DMS114 treated with DMSO at 0.1 percent for 48 hours (cell line): ENCODE data around the gene LRRC45.

Experiments
- DNase-seq: peaks from one replicate; lab custom pipeline; 2025; ENCODE audit not compliant: unreplicated experiment; lab: John Stamatoyannopoulos, UW

The LRRC45 gene

DNA sequence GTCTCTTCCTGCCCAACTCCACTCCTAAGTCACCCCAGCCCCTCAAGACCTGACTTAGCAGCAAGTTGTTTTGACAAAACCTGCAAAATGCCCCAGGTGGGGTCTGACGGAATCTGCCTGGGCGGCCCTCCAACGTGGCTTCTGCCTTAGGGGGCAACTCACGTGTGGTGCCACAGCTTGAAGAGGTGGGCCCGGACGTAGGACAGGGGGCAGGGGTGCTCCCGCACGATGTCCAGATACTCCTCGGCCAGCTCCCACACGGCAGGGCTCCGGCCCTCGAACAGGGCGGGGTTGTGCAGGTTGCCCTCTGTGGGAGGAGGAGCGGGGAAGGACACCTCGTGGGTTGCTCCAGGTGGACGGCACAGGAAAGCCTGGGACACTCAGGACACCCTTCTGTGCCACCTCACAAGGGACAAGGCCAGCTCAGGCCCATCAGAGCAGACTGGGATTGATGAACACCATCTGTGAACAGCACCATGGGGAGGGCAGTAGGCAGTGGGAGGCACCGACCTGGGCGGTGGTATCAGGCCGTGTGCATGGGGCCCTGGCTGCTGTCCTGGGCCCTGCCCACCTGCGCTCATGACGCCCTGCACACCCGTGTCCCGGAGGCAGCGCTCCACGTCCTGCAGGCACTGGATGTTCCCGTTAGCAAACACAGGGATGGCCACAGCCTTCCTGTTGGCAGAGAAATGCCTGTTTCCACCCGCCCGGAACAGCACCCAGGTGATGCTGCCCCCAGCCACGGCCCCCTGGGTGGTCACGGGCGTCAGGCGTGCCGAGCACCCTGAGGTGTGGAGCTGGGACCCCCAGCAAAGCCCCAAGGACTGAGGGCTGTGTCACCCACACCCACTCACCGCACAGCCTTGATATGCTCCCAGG is 38.2 kb downstream of the LRRC45 start:
- no peak for DNase-seq

DNA sequence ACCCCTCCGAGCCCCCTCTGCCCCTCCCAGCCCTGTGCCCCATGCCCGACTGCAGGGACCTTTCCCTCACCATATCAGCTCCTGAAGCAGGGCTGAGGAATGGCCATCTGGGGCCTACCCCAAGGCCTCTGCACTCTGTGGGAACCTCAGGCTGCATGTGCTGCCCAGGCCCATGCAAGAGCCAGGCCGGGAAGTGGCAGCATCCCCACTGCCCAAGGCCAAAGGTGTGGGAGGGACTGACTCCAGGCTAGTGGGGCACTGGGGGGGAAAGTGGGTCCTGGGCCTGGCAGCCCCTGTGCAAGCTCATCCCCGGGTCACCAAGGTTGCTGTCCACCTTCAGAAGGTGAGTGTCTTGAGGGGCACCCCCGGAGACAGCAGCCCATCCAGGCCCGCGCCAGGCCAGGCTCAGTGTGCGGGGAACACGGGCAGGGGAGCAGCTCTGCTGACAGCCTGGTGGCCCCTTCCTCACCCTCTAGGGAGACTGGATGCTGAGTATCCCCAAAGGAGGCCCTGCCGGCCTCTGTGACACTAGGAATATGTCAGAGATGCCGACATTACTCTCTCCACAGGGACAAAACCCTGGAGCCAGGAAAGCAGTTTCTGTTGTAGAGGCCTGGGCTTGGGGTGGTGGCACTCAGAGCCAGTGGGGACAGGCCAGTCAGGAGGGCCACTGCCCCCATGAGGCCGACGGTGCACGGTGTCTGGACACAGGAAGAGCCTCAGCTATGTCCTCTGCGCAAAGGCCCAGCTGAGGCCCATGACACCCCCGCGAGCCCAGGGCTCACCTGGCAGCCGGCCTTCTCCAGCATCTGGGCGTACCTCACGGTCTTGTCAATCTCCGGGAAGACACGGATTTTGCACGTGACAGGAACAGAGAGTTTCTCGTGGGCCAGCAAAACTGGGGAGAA is 39.2 kb downstream of the LRRC45 start:
- no peak for DNase-seq

DNA sequence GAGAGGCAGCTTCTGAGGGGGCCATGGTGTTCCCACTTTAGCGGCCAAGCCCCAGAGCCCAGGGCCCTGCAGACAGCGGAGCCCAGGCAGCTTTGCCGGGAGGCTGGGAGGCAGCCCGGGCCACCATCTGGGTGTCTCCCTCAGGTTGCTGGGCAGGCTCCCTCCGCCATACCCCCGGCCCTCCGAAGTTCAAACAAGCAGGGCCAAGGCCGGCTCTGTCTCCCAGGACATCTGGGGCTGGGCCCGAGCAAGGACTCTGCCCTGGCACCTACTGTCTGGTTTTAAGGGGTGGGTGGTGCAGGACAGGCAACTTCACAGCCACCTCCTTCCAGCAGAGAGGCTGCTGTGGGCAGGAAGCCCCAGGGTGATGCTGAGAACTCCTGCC is 39.9 kb downstream of the LRRC45 start:
- no peak for DNase-seq

DNA sequence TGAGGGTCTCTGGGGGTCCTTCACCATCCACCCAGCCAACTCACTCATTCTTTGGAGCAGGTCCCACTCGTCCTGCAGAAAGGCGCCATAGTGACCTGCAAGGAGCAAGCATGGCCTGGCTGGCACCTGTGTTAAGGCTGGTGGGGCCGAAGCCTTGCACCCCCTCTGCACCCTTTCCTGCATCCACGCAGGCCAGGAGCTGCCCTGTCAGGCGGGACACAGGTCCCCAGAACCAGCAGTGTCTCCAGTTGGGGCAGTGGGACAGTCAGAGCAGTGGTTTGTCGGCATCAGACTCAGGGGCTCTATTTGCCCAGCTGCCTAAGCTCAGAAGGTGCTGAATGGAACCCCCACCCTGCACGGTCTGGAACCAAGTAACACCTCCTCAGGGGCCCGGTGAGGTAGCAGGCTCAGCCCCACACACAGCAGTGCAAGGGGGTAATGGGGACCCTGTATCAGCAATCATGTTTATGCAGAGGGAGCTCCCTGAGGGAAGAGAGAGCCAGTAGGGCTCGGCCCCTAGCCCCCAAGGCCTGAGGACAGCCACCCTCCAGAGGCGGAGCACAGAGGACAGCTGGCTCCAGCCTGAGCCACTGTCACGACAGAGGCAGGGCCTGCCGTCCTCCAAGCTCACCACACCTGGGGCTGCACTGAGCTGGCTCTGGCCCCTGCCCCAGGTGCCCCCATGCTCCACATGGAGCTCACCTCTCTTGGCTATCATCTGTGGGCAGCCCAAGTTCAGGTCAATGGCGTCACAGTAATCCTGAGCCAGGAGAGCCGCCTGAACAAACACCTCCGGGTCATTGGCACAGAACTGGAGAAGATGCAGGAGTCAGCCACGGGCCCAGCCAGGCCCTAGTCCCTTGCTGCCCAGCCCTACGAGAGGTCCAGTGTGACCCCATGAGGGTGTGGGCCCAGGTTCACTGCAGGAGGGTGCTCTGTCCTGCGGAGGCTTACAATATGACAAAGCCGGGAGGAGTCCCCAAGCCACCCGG is 40.6 kb downstream of the LRRC45 start:
- DNase-seq = no peak

DNA sequence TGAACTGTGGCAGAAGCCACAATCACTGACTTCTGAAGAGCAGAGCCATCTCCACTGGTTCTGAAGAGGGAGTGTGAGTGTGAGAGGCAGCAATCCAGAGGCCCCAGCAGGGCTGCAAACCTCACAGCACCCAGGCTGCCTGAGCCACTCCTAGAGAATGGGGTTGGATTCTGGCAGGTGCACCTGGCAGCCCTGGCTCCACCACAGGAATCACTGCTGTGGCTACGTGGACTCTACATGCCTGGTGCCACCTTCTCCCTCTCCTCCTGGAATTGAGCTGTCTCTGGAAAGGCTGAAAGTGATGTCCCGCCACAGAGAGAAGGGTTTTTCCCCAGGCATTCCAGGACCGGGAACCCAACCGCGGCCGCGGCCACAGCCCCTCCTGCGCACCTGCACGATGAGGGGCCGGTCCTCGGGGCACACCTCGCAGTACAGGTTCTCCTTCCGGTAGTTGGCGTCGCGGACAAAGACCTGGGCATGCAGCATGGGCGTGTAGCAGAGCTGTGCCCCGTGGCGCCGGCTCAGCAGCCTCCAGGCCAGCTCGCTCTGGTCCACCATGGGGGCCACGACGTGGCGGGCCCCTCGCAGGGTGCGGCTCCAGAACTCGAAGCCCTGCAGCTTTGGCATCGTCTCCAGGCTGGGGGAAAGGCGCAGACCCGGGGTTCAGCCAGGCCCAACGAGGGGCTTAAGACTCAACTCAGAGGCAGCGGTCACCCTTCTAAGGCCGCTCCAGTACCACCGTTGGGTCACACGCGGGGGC is 41.5 kb downstream of the LRRC45 start:
- DNase-seq = no peak

DNA sequence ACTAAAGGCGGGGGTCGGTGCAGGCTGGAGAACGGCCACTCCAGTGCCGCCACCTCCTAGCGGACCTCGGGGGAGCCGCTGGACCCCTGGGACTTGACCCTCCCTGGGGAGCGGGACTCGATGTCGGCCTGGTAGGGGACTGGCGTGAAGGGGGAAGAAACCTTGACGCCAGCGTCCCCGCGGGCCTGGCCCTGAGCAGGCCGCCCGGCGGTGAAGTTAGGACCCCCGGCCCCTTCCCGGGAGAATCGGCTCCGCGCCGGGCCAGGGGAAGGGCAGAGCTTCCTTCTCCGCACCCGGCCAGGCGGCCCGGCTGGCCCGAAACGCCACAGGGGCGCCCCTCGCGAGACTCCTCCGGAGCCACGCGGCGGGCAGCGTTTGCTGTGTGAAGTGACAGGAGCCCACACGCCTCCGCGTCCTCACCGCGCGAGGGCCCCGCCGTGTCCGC is 42.1 kb downstream of the LRRC45 start:
- no peak for DNase-seq

DNA sequence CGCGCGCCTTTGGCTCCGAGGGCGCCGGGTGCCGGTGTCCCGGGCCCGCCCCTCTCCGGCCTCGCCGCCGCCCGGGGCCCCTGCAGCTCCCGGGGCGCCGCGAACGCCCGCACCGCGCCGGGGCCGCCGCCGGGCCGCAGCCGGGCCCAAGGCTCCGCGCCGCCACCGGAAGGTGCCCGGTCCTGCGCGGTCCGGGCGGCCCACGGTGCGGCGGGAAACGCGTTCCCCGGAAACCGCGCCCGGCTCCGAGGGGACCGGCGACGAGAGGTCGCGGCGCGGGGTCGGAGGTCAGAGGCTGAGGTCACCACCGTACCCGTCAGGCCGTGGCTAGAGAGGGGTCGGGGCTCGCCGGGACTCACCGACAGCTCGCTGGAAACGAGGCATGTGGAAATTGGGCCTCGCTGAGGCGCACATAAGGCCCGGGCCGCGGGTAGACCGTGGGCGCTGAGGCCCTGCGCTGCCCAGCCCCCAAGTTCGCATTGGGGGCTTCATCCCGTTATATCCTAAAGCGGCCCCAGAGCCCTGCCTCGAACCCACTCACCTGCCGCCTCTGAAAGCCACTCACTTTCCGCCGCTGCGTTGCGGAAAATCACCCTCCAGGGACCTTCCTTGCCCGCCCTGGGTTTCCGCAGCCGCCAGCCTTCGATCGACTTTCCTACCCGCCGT is 42.7 kb downstream of the LRRC45 start, which contains the start of gene DUS1L:
Gene DUS1L (minus strand): TSS at position 167 of the 666 bp plus-strand sequence. CDS start 745 bp downstream, outside the sequence.
- no peak for DNase-seq

DNA sequence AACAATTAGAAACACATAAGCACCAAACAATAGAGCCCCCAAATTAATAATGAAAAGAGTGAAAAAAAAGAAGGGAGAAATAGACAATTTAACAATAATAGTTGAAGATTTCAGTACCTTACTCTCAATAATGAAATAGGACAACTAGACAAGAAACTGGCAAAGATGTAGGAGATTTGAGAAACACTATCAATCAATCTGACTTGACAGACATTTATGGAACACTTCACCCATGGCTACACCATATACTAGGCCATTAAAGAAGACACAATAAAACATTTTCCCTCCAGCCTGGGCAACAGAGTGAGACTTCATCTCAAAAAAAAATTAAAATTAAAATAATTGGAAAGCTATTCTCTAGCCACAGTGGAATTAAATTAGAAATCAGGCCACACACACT is 47.5 kb downstream of the LRRC45 start:
- no peak for DNase-seq

DNA sequence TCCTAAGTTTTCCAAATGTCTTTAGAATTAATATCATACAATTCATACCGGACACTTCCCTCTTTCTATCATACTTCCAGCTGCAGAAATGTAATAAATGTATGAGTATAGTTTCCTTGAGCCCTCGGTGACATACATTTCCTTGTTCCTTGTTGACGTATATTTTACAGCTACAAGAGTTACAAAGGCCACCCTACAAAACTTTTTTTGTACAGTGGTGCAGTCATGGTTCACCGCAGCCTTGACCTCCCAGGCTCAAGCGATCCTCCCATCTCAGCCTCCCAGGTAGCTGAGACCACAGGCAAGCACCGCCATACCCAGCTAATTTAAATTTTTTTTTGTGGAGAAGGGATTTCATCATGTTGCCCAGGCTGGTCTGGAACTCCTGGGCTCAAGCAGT is 49.7 kb downstream of the LRRC45 start:
- DNase-seq = no peak

DNA sequence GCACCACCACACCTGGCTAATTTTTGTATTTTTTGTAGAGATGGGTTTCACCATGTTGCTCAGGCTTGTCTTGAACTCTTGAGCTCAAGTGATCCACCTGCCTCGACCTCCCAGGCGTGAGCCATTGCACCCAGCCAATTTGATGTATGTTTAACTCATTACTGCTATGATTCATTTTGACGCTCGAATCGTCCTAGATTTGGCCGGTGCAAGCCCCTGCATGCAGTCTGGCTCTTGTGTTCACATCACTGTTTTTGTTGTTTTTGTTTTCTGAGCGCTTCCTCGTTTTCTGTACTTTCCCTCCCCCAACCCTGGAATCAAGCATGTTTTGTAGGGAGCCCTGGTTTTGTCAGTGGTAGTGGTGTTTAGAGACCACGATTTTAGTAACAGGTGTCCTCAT is 50.3 kb downstream of the LRRC45 start:
- no peak for DNase-seq

DNA sequence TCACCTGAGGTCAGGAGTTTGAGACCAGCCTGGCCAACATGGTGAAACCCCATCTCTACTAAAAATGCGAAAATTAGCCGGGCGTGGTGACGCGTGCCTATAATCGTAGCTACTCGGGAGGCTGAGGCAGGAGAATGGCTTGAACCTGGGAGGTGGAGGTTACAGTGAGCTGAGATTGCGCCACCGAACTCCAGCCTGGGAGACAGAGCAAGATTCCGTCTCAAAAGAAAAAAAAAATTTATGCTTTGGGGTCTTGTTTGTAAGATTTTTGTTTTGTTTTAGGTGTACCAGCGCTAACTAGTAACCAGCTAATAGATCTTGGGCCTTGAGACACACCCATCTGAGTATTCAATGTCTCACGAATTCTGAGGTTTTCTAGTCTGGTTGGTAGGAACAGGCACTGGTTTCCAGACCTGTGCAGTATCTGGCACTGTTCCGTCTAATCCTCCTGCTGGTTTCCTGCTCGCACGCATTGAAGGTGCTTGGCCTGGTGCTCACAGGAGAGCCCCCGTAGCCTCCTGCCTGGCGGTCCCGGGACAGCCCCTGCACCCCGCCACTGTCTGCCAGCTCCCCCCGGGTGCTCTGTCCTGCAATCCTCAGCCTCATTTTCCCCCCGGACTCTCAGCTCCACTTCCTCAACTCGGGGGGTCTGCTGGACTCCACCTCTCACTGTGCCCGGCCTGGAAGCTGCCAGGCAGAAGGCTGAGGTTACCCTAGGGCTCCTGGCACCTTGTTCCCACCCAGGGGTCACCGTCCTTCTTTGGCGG is 53.1 kb downstream of the LRRC45 start:
- DNase-seq = no peak

DNA sequence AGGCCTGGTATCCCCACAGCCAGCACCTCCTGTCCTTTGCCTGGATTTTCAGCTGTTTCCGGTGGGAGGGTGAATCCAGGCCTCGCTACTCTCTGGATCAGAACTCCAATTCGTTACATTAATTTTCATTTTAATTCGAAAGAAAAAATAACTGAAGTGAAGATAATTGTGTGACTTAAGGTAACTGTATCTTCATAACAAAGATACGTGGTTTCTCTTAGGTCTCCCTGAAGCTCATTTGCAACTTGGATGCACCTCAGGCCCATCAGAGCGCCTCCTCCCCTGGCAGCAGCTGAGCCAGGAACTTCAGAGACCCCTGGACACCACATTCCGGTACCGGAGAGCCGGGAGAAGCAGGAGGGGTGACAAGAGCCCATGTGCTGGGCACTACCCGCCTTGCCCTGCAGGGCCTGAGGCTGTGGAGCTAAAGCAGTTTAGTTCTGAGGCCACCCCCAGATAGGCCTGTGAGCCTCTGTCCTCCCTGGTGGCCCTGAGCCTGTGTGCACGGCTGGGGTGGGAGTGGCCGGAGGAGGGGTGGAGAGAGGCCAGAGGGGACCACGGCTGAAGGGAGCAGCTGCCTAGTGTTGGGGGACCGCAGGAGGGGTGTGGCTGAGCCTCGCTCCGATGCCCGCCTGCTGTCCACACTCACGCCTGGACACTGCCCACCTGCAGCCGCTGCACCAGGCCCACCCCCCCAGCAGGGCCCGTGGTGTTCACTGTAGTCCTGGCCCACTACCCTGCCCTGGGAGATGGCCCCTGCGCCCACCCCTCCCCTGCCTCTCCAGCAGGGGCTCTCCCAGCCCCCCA is 53.9 kb downstream of the LRRC45 start:
- DNase-seq = no peak

DNA sequence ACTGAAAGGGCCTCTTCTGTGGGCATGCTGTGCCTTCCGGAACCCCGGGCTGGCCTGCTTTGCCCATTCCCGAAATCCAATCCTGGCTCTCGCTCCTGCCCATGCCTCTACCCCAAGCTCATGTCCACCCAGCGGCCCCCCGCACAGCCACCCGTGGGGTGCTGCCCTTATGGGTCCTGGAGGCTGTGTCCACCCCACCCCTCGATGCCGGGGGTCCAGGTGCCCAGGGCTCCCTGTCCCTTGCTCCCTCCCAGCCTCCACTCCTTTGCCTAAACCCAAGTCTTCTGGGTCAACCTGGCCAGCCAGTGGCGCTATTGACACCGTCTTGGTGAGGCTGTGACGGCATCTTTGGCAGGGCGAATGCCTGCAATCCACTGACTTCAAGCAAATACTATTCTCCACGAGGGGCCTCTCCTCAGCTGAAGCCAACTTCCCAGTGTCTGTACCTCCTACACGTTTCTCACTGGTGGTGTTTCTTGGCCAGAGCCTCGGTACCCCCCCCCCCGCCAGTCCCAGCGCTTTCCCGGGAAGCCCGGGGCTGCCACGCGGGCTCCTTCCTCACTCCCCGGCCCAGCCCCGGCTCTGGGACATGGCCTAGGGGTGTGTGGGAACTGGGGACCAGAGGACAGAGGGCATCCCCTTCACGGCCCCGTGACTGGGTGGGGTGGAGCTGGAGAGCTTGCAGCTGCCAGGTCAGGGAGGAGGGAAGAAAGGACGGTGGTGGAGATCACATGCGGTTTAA is 54.7 kb downstream of the LRRC45 start:
- DNase-seq = no peak

DNA sequence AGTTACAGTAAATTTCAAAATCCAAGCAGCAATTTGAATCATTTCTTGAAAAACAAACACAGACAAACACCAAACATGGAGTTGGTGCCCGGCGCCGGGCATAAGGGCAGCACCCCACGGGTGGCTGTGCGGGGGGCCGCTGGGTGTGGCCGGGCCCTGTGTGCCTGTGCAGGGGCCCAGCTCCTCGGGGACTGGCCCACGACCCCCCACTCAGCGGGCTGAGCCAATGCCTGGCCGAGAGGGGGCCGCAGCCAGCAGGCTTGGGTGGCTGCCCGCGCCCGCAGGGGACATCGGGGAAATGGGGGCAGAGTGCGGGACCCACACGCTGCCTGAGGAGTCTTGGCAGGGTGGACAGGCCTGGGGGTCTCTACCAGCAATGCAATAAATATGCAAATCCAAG is 55.3 kb downstream of the LRRC45 start:
- DNase-seq = no peak

DNA sequence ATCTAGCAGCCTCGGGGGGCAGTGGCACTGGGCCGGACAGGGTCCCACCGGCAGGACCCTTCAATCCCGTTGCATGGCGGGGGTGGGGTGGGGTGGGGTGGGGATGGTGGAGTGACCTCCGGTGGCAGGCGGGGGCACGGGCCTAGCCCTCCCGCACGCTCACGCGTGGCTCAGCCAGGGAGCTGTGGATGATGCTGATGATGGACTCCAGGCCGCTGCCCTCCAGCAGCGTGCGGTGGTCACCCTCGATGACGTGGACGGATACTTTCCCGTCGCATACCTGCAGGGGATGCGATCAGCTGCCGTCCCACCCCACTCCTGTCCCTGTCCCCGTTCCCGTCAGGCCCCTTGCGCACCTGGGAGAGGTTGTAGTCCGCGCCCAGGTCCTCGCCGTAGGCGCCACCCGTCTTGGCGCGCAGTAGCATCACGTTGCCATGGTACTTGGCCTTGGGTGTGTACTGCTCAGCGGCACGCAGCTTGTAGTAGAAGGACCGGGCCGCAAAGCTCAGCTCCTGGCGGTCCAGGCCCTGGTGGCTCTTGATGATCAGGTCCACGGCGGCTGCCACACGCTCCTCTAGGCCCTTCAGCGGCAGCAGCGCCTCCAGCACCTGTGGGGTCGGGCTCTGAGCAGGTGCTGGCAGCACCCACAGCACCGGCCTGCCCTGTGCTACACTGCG is 56.0 kb downstream of the LRRC45 start:
- no peak for DNase-seq

DNA sequence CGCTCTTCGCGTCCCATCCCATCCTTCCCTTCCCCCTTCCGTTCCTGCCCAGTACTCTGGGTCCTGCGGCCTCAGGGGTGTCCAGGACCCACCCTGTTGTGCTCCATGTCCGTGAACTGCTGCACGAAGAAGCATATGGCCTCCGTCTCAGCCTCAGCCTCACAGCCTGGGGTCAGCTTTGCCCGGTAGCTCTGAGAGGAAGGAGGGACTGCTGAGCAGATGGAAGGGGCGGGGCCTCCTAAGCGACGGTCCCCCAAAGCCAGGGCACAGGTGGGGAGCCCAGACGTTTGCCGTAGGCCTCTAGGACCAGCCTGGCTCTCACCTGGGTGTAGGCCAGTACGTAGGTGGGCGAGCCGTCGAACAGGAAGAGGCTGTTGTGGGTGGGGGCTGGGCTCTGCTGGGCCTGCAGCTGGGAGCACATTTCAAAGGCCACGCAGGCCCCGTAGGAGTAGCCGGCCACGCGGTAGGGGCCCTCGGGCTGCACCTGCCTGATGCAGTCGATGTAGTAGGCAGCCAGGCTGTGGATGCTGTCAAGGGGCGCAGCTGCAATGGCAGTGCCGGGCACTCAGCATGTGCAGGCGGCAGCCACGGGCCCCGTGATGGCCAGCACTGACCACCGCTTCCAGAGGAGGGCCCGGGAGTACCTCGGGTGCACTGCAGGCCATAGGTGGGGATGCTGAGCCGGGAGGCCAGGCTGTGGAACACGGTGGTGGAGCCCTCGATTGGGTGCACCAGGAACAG is 57.1 kb downstream of the LRRC45 start:
- no peak for DNase-seq
